Measurements from ENCODE around the gene NRG3.
"Not testable (repeated sequence)": the region's sequence is repeated elsewhere in the genome, so short reads cannot be mapped to it uniquely, and the experiment has no call there.

Gene NRG3

GRCh38 chr10:83006479-83006878 lies 1131.5 kb downstream of the NRG3 start:
- DNase-seq (ENCODE audit: low read depth) = not testable (repeated sequence)

- no peak for DNase-seq (ENCODE audit: low read depth)
These were observed 1132.5 kb downstream of the NRG3 start for GRCh38 chr10:83007510-83007909.

GRCh38 chr10:83012866-83013265 lies 1137.9 kb downstream of the NRG3 start:
- peak; percentile 48 for DNase-seq (ENCODE audit: low read depth)

GRCh38 chr10:83017076-83017867 lies 1142.3 kb downstream of the NRG3 start:
- no peak for DNase-seq (ENCODE audit: low read depth)

GRCh38 chr10:83023662-83024061 lies 1148.7 kb downstream of the NRG3 start:
- peak; percentile 28 for DNase-seq (ENCODE audit: low read depth)

Measured in ELR (cell line).